ENCODE measurements around the gene OR2V2. TPM values are rescaled to one million over a fixed set of nuclear protein-coding genes. Genes with fewer than 3 reads are reported as not detected.
A peak's percentile ranks its signal among the peaks of the same experiment; 100 is the strongest.

Gene OR2V2
- total and polyA plus RNA-seq, 10 of the 15 experiments (the other 5 are each of a cell fraction or from before 2014, with no cell fraction given), result 0.26 TPM; not detected in 9

- TF ChIP-seq CUX1 (IDR thresholded peaks at IDR 0.05; ENCODE audit: insufficient replicate concordance, low read depth, low read length) (no peak), ESRRA (IDR thresholded peaks at IDR 0.05; ENCODE audit: low read length) (no peak), IRF4 (IDR thresholded peaks at IDR 0.05; ENCODE audit: low read depth, low read length) (no peak), CHD4 (IDR thresholded peaks at IDR 0.05) (peak; percentile 72; the same call in 1 of the 2 replicates), YY1 (IDR thresholded peaks at IDR 0.05; ENCODE audit: low read depth, low read length) (no peak), NFYA (IDR thresholded peaks at IDR 0.05; ENCODE audit: borderline replicate concordance, low read depth, low read length) (no peak), ZNF622 (IDR thresholded peaks at IDR 0.05) (no peak), CEBPZ (IDR thresholded peaks at IDR 0.05; ENCODE audit: low read depth, low read length) (no peak), ZNF687 (IDR thresholded peaks at IDR 0.05) (no peak), TAF1 (IDR thresholded peaks at IDR 0.05; ENCODE audit: borderline replicate concordance, low read depth, low read length) (no peak), TARDBP (IDR thresholded peaks at IDR 0.05; ENCODE audit: borderline replicate concordance) (peak; percentile 96), ZNF384 (IDR thresholded peaks at IDR 0.05; ENCODE audit: borderline replicate concordance, low read depth, low read length) (no peak), SMAD5 (IDR thresholded peaks at IDR 0.05; ENCODE audit: low read depth) (no peak), ZBTB4 (CRISPR knock-in tag; IDR thresholded peaks at IDR 0.05) (no peak)
These were observed 40.3 kb downstream of the OR2V2 start (continued) for GRCh38 chr5:181187500-181188213.
